ENCODE measurements around the gene EBNA1BP2.
"Not testable (repeated sequence)": the region's sequence is repeated elsewhere in the genome, so short reads cannot be mapped to it uniquely, and the experiment has no call there.

Gene EBNA1BP2

GRCh38 chr1:43171312-43171875, 696 bp downstream of the EBNA1BP2 start:
- DNase-seq (ENCODE audit: low read depth): no peak

DNA sequence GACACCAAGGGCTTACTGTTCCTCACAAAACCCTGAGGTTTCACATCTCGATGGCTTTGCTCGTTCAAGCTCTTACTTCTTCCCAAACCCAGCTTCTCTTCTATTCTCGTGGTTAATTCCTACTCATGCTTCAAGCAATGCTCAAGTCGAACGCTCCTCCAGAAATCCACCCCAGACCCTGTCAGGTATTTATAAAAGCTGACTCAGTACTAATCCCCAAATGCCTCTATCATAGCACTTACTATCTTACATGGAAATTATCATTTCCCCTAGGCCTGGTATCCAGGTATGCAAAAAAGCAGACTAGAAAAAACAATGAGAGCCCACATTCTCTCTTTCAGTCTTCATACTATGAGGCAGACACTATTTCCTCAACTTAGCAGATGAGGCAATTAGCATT, 6.3 kb downstream of the EBNA1BP2 start:
- no peak for DNase-seq (ENCODE audit: low read depth)

- DNase-seq (ENCODE audit: low read depth): no peak
Measured at GRCh38 chr1:43165162-43165561, 6.9 kb downstream of the EBNA1BP2 start.

GRCh38 chr1:43156026-43156425, 16.1 kb downstream of the EBNA1BP2 start:
- DNase-seq (ENCODE audit: low read depth): no peak

DNA sequence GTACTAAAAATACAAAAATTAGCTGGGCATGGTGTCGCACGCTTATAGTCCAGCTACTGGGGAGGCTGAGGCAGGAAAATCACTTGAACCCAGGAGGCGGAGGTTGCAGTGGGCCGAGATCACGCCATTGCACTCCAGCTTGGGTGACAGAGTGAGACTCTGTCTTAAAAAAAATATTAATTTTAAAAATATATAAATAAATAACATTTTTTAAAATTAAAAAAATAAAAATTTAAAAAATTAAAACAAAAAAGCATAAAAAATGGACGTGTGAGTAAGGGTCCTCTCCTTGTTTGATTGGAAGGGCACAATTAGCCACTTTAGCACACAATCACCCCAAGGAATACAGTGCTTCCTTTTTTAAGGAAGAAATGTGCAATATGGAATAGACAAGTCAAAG, 18.6 kb downstream of the EBNA1BP2 start:
- no peak for DNase-seq (ENCODE audit: low read depth)

GRCh38 chr1:43152866-43153265, 19.2 kb downstream of the EBNA1BP2 start:
- no peak for DNase-seq (ENCODE audit: low read depth)

- no peak for DNase-seq (ENCODE audit: low read depth)
Measured at GRCh38 chr1:43149889-43150288, 22.2 kb downstream of the EBNA1BP2 start.

DNA sequence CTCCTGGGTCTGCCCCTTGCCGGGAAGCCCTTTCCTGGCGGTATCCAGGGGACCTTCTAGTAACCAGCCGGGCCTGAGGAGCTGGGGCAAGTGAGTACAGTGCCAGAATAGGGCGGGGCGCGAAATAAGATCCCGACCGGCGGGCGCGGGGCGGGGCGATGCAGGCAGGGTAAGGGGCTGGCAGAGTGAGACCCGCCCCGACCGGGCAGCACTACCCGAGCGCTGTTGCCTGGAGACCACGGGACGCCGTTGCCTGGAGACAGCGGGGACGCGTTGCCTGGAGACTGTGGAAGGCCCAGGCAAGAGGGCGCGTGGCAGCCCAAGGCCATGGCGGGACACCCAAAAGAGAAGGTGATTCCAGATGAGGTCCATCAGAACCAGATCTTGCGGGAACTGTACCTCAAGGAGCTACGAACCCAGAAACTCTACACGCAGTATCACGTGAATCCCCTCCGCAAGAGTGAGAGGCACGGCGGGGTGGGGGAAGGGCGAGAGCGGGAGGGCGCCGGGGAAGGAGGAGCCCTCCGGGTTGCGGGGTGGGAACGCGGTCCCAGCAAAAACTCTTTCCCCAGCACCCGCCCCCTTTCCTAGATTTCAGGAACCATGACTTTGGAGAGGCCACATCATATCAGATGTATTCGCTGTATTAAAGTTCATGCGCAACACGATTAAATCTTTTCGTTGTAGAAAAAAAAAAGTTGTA, 24.3 kb downstream of the EBNA1BP2 start:
- no peak for DNase-seq (ENCODE audit: low read depth)

GRCh38 chr1:43144237-43144636, 27.9 kb downstream of the EBNA1BP2 start:
- DNase-seq (ENCODE audit: low read depth): no peak

DNA sequence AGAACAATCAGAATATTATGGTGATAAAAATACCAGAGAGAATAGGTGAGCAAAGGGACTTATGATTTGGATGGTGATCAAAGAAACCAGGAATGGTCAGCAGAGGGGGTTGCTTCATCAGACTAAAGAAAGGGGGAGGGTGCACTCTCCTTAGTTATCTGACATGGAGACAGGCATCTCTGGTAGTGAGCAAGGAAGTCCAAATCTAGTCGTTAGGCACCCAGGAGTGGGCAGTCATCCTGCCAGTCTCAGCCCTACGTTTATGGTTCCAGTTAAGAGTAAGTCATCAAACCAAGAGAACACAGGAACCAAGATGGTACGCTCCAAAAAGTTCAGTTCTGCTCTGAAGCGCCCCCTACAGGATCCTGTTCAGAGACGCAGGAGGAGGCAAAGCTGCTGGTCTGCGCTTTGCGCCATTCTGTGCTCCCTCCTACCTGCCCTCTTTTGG, 28.6 kb downstream of the EBNA1BP2 start:
- no peak for DNase-seq (ENCODE audit: low read depth)

DNA sequence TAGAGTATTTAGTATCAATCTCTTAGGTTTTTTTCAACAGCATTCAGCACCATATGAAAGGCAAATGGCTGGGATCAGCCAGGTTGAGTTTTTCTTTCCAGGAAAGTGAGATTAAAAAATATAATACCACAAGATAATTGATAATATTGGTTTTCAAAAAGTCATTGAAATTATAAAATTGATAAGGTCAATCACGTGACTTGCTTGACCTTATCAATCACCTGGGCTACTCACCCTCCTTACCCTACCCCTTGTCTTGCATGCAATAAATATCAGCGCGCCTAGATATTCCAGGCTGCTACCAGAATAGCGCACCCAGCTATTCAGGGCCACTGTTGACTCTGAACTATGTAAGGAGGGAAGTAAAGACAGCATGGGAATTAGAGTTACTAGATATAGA, 31.5 kb downstream of the EBNA1BP2 start:
- no peak for DNase-seq (ENCODE audit: low read depth)

- DNase-seq (ENCODE audit: low read depth): no peak
Measured at GRCh38 chr1:43140010-43140409, 32.1 kb downstream of the EBNA1BP2 start.

- DNase-seq (ENCODE audit: low read depth): not testable (repeated sequence)
Measured at GRCh38 chr1:43139295-43139694, 32.8 kb downstream of the EBNA1BP2 start.

DNA sequence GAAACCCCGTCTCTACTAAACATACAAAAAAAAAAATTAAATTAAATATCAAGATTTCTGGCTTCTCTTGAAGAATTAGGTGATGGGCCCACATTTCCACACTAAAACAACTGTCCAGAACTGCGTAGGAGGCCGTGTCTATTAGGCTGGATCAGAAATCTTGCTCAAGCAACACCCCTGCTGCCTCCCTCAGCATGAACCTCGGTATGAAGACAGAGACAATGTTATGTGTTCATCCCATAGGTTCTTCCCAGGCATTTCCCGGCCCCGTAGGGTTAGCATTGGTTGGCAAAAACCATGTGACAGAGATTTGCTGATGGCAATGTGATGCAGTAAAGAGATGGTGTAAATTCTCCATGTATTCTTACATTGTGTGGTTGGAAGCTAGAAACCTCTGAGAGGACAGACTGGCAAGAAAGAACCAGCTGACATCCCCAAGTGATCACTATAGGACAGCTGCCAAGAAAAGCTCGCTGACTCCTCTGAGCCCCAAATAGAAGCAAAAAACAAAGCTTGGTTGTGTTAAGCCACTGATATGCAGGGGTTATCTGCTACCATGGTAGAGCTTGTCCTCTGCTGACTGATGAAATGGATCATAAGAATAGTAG, 34.5 kb downstream of the EBNA1BP2 start:
- no peak for DNase-seq (ENCODE audit: low read depth)

DNA sequence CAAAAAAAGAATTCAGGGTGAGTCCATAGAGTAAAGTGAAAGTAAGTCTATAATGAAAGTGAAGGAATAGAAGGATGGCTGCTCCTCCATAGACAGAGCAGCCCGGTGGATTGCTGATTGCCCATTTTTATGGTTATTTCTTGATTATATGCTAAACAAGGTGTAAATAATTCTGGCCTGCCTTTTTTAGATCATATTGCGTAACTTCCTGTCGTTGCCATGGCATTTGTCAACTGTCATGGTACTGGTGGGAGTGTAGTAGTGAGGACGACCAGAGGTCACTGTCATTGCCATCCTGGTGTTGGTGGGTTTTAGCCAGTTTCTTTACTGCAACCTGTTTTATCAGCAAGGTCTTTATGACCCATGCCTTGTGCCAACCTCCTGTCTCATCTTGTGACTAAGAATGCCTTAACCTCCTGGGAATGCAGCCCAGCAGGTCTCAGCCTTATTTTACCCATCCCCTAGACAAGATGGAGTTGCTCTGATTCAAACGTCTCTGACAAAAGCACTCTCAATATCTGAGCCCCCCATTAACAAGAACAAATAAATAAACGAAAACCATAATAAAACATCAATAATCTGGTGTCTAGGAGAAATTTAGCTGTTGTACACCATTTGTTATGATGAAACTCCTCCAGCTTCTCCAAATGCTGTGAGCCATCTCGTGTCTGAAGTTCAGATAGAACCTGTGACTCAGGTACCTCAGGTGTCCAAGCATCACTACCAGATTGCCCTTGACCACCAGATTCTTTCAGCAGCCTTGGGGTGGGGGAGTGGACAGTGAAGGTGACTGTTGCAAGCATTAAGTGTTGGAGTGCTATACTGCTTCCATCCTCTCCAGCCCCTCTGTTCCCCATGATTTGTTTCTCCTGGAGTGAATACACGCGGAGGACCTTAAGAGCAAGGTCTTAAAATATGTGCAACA, 36.0 kb downstream of the EBNA1BP2 start:
- no peak for DNase-seq (ENCODE audit: low read depth)

DNA sequence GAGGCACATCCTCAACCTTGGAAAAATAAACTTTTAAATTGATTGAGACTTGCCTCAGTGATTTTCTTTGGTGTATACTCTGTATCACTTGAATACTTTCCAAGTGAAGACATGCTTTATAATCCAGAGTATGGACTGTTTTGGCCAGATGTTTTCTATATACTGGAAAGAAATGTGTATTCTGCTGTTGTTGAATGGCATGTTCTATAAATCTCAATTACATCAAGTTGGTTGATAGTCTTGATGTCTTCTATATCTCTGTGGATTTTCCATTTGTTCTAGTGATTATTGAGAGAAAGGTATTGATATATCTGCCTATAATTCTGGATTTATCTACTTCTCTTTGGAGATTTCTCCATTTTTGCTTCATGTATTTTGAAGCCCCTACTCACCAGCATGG, 37.5 kb downstream of the EBNA1BP2 start:
- DNase-seq (ENCODE audit: low read depth): no peak

DNA sequence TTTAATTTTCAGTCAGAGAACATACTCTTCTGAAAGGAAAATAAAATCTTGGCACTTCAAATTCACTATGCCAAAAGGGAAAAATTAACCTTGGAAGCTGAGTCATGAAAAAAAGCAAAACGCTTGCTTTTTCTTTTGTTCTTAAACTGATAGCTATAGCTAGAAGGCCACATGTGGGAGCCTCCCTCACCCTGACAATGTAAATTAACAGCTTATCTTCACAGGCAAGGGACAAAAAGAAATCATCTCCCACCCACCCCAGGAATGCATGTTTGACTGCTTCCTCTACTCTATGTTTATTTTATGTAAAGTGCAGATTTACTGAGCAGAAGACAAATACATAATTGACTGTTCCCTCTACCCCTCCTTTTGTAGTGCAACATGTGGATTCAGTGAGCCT, 38.0 kb downstream of the EBNA1BP2 start:
- no peak for DNase-seq (ENCODE audit: low read depth)

- no peak for DNase-seq (ENCODE audit: low read depth)
Measured at GRCh38 chr1:43129426-43129825, 42.7 kb downstream of the EBNA1BP2 start.

DNA sequence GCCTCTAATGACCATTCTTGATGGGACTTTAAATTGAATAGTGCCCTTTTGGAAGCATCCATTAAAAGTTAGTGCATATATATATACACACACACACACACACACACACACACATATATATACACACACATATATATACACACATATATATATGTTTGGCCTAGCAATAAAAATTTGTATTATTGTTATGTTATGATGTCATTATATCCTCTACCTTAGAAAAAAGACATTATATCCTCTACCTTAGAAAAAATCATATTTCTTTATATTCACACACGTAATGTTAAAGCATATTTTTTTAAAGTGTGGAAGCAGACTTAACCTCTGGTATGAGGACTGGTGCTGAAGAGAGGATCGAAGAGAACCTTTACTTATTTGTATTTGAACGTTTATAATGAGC, 43.3 kb downstream of the EBNA1BP2 start:
- no peak for DNase-seq (ENCODE audit: low read depth)

DNA sequence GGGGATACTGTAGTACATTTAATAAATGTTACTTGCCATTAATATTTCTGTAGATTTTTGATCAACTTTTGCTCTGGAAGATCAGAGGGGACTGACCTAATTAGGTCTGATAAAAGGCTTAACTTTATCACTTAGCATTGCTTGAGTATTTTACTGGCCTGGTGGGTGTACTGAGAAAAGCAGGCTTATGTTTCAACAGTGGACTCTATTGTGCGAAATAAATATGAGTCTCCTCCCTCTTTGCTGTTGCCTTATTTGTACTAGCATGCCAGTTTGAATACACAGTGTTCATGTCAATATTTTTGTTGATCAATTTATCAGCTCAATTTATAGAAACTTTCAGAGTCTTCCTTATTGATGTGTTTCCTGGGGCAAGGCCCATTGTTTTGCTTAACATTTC, 49.1 kb downstream of the EBNA1BP2 start:
- no peak for DNase-seq (ENCODE audit: low read depth)

DNA sequence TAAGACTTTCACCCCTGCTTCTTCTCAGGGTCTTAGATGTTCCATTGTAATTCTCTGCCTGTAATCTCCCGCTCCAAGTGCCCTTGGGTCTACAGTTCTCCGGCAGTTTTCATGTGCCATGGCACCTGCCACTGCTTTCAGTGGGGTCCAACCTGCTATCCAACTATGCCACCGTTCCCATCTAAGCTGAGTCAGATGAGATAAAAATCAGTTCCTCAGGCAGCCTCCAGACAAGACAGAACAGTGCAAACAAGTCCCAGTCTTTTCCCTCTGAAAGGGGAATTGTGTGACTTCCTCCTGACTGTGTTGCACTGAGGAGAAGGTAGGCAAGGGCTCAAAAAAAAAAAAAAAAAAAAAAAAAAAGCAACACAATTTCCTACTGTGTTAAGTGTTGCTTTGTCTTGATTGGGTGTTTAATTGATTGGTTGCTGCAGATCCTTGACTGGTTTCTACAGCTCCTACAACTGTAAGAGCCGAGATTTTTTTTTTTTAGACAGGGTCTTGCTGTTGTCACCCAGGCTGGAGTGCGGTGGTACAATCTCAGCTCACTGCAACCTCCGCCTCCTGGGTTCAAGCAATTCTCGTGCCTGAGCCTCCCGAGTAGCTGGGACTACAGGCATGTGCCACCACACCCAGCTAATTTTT, 50.7 kb downstream of the EBNA1BP2 start:
- DNase-seq (ENCODE audit: low read depth): no peak

Data from T follicular helper cell (primary cell).